Measurements from ENCODE around the gene MRPL40.

The MRPL40 gene

DNA sequence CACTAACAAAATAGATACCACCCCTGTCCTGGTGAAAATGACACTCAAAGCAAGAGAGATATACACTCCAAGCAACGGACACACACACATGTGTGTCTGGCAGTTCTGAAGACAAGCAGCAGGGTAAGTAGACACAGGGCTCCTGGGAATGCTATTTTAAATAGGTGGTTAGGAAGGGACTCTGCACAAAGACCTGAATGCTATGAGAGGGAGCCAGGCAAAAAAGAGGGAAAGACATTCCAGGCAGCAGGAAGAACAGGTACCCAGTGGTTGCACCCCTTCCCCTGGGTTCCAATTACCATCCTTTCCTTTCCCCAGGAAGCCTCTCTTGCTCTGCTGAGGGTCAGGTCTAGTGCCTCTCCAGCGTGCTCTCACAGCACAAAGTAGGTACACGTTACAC is 43.7 kb downstream of the MRPL40 start:
- Histone ChIP-seq H2AFZ (ENCODE audit: low read depth, low read length) (no peak overlapping the region), H3K27me3 (ENCODE audit: control insufficient read depth in 1 of 2, insufficient read depth in 1 of 2, low read length in 2 of 2) (no peaks in the 10 kb centered on the region), H3K36me3 (ENCODE audit: control insufficient read depth in 1 of 2, insufficient read depth in 2 of 2, low read depth in 1 of 2, low read length in 2 of 2) (peaks cover 35 to 47% of the 10 kb centered on the region in 2 experiments), H3K4me3 (ENCODE audit: insufficient read depth in 1 of 2, low read depth in 1 of 2, low read length in 2 of 2) (no peak overlapping the region), H3K14ac (ENCODE audit: low read length in 2 of 2) (no peak overlapping the region), H2BK12ac (ENCODE audit: low read length in 2 of 2) (no peak overlapping the region), H3K79me1 (replicated peaks; ENCODE audit: low read length, poor library complexity, severe bottlenecking) (peaks cover 33% of the 10 kb centered on the region), H3K4me1 (ENCODE audit: control insufficient read depth, insufficient read depth, low read depth, low read length) (peaks cover 4% of the 10 kb centered on the region), H2BK15ac (ENCODE audit: low read depth, poor library complexity, severe bottlenecking) (no peak overlapping the region), H3K9me3 (ENCODE audit: control insufficient read depth, low read length) (no peaks in the 10 kb centered on the region), H3K27ac (ENCODE audit: low read length, poor library complexity, severe bottlenecking) (no peak overlapping the region), H3K4ac (ENCODE audit: low read depth in 1 of 2, low read length in 2 of 2) (no peak overlapping the region), H3K23ac (ENCODE audit: low read length in 2 of 2) (peak overlapping the region; percentile 16 to 97), H4K8ac (ENCODE audit: low read length) (no peak overlapping the region), H3K4me2 (ENCODE audit: low read length, poor library complexity, severe bottlenecking) (no peak overlapping the region), H3K9ac (ENCODE audit: low read length) (peak overlapping the region; percentile 13), H2BK5ac (ENCODE audit: low read depth, low read length, poor library complexity, severe bottlenecking) (no peak overlapping the region), H2AK5ac (ENCODE audit: low read length, severe bottlenecking) (no peak overlapping the region), H2BK120ac (ENCODE audit: low read depth, low read length) (no peak overlapping the region), H3K18ac (ENCODE audit: low read depth in 1 of 2, low read length in 2 of 2) (no peak overlapping the region), H4K91ac (ENCODE audit: low read length) (no peak overlapping the region)
- WGBS: 100% methylated on average over 2 of the region's 3 CpGs
- DNase-seq: no peak

DNA sequence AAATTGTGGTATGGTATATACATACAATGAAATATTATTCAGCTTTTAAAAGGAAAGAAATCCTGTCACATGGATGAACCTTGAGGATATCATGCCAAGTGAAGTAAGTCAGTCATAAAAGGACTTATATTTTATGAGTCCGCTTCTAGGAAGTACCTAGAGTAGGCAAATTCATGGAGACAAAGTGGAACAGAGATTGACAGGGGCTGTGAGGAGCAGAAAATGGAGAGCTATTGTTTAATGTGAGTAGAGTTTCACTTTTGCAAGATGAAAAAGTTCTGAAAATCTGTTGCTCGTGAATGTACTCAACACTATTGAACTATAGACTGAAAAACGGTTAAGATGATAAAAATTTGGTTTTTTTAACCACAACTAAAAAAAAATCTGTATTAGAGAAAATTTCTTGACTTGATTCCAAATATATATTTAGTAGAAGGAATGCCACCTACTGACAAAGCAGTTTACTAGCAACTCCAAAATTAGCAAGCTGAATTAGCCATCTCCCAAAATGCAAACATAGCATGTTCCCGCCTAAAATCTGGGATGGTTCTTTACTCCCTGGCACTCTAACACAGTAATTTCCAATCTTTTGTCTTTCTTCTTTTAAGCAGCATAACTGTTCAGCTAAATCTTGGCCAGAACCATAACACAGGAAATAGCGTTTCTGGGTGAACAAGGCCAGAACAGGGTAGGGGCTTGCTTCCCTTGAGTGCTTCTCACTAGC is 45.1 kb downstream of the MRPL40 start:
- no peak overlapping the region for H2BK120ac ChIP-seq (ENCODE audit: low read depth, low read length)
- H3K27me3 ChIP-seq (ENCODE audit: control insufficient read depth in 1 of 2, insufficient read depth in 1 of 2, low read length in 2 of 2): no peaks in the 10 kb centered on the region
- no peak overlapping the region for H2BK15ac ChIP-seq (ENCODE audit: low read depth, poor library complexity, severe bottlenecking)
- no peak overlapping the region for H3K27ac ChIP-seq (ENCODE audit: low read length, poor library complexity, severe bottlenecking)
- DNase-seq: no peak
- no peak overlapping the region for H2AFZ ChIP-seq (ENCODE audit: low read depth, low read length)
- peak overlapping the region; percentile 61 for H3K4me2 ChIP-seq (ENCODE audit: low read length, poor library complexity, severe bottlenecking)
- H3K4me1 ChIP-seq (ENCODE audit: control insufficient read depth, insufficient read depth, low read depth, low read length): peaks cover 4% of the 10 kb centered on the region
- H4K8ac ChIP-seq (ENCODE audit: low read length): no peak overlapping the region
- no peak overlapping the region for H4K91ac ChIP-seq (ENCODE audit: low read length)
- WGBS: 53% methylated on average over 3 of the region's 5 CpGs
- peak overlapping the region; percentile 97 for H3K9ac ChIP-seq (ENCODE audit: low read length)
- H3K9me3 ChIP-seq (ENCODE audit: control insufficient read depth, low read length): no peaks in the 10 kb centered on the region
- H3K36me3 ChIP-seq (ENCODE audit: control insufficient read depth in 1 of 2, insufficient read depth in 2 of 2, low read depth in 1 of 2, low read length in 2 of 2): peaks cover 22 to 32% of the 10 kb centered on the region in 2 experiments
- H3K14ac ChIP-seq (ENCODE audit: low read length in 2 of 2): no peak overlapping the region
- H3K4ac ChIP-seq (ENCODE audit: low read depth in 1 of 2, low read length in 2 of 2): no peak overlapping the region
- H2BK5ac ChIP-seq (ENCODE audit: low read depth, low read length, poor library complexity, severe bottlenecking): no peak overlapping the region
- H2AK5ac ChIP-seq (ENCODE audit: low read length, severe bottlenecking): no peak overlapping the region
- peaks cover 22% of the 10 kb centered on the region for H3K79me1 ChIP-seq (replicated peaks; ENCODE audit: low read length, poor library complexity, severe bottlenecking)
- H3K18ac ChIP-seq (ENCODE audit: low read depth in 1 of 2, low read length in 2 of 2): no peak overlapping the region
- no peak overlapping the region for H2BK12ac ChIP-seq (ENCODE audit: low read length in 2 of 2)
- peak overlapping the region in 1 of 2 experiments; percentile 98 for H3K4me3 ChIP-seq (ENCODE audit: insufficient read depth in 1 of 2, low read depth in 1 of 2, low read length in 2 of 2)
- no peak overlapping the region for H3K23ac ChIP-seq (ENCODE audit: low read length in 2 of 2)

DNA sequence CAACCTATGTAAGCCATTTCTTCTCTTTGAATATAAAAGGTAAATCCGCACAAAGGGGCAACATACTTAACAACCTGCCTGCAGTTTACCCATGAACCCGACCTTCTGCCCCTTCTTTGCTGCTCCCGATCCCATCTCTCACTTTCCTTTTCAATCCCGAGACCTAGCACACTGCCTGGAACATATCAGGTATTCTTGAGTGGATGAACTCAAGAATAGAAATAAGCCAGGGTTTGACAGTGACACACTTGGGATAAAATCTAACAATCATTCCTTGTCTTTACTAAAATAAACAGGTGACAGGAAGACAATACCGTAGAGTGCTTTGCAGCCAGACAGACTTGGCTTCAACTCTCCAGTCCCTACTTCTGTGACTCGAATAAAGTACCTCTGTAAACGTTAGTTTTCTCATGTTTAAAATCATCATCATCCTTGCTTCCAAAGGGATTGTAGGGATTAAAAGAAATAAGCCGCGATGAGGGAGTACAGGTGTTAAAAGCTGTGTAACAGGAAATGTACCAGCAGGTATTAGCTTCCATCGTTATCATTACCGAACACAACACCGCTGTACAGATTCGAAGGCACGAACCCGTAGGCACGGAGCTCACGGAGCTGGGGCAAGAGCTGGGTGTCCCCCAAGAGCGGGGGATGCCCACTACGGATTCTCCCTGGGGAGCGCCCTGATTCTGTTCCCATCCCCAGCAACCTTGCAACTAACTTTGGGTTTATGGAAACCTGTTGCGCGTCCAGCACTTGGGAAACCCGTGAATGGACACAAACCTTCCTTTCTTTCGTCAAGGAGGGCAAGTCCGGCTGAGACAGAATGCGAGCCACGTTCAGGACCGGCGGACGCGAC is 45.9 kb downstream of the MRPL40 start:
- H3K79me1 ChIP-seq (replicated peaks; ENCODE audit: low read length, poor library complexity, severe bottlenecking): peaks cover 15% of the 10 kb centered on the region
- DNase-seq: peak; percentile 25
- WGBS: 2% methylated on average over 28 of the region's 31 CpGs

DNA sequence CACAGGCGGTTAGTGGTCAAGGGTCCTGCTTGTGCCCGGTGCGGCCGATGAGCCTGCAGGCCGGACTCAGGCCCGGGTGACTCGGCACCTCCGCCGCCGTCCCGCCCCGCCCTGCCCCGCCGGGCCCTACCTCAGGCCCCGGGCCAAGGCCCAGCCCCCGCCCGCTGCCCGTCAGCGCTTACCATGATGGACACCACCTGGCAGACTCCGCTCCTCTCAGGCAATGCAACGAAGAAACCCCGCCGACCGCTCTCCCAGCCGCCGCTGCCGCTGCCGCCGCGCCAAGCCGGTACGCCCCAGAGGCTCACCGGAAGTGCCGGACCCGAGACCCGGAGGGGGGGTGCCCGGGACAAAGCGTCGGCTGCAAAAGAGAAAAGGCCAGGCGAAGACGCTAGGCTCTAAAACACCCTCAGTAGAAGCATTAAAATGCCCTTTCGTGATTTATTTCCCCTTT is 46.6 kb downstream of the MRPL40 start, which contains the start of gene UFD1:
Gene UFD1 (minus strand): TSS at position 293 of the 454 bp plus-strand sequence. CDS start 108 bp downstream, at position 185.
- peak within 1 kb of the TSS; percentile 97 for H3K9ac ChIP-seq (ENCODE audit: low read length)
- H2BK120ac ChIP-seq (ENCODE audit: low read depth, low read length): peak within 1 kb of the TSS; percentile 86
- H3K79me1 ChIP-seq (replicated peaks; ENCODE audit: low read length, poor library complexity, severe bottlenecking): peaks cover 9% of the 10 kb centered on the region
- DNase-seq: peak; percentile 93
- H3K4me1 ChIP-seq (ENCODE audit: control insufficient read depth, insufficient read depth, low read depth, low read length): peaks cover 4% of the 10 kb centered on the region
- no peak within 1 kb of the TSS for H2BK12ac ChIP-seq (ENCODE audit: low read length in 2 of 2)
- H2AFZ ChIP-seq (ENCODE audit: low read depth, low read length): peak within 1 kb of the TSS; percentile 89
- H3K4me3 ChIP-seq (ENCODE audit: insufficient read depth in 1 of 2, low read depth in 1 of 2, low read length in 2 of 2): peak within 1 kb of the TSS; percentile 76 to 98
- H3K4ac ChIP-seq (ENCODE audit: low read depth in 1 of 2, low read length in 2 of 2): peak within 1 kb of the TSS; percentile 5 to 44
- under 1% methylated on average over 24 of the region's 42 CpGs for WGBS
- H4K91ac ChIP-seq (ENCODE audit: low read length): peak within 1 kb of the TSS; percentile 93
- H4K8ac ChIP-seq (ENCODE audit: low read length): peak within 1 kb of the TSS; percentile 98
- peaks cover 9 to 18% of the 10 kb centered on the region in 2 experiments for H3K36me3 ChIP-seq (ENCODE audit: control insufficient read depth in 1 of 2, insufficient read depth in 2 of 2, low read depth in 1 of 2, low read length in 2 of 2)
- peak within 1 kb of the TSS; percentile 89 for H3K4me2 ChIP-seq (ENCODE audit: low read length, poor library complexity, severe bottlenecking)
- peak within 1 kb of the TSS; percentile 99 for H2BK5ac ChIP-seq (ENCODE audit: low read depth, low read length, poor library complexity, severe bottlenecking)
- peak within 1 kb of the TSS; percentile 48 to 99 for H3K18ac ChIP-seq (ENCODE audit: low read depth in 1 of 2, low read length in 2 of 2)
- H3K27me3 ChIP-seq (ENCODE audit: control insufficient read depth in 1 of 2, insufficient read depth in 1 of 2, low read length in 2 of 2): no peaks in the 10 kb centered on the region
- peak within 1 kb of the TSS in 1 of 2 experiments; percentile 66 for H3K14ac ChIP-seq (ENCODE audit: low read length in 2 of 2)
- H3K27ac ChIP-seq (ENCODE audit: low read length, poor library complexity, severe bottlenecking): peak within 1 kb of the TSS; percentile 96
- H2AK5ac ChIP-seq (ENCODE audit: low read length, severe bottlenecking): no peak within 1 kb of the TSS
- no peak within 1 kb of the TSS for H3K23ac ChIP-seq (ENCODE audit: low read length in 2 of 2)
- H3K9me3 ChIP-seq (ENCODE audit: control insufficient read depth, low read length): no peaks in the 10 kb centered on the region
- peak within 1 kb of the TSS; percentile 78 for H2BK15ac ChIP-seq (ENCODE audit: low read depth, poor library complexity, severe bottlenecking)

More for the DNA sequence above, 45.9 kb downstream of the MRPL40 start:
- Histone ChIP-seq H3K23ac (ENCODE audit: low read length in 2 of 2) (no peak overlapping the region), H3K14ac (ENCODE audit: low read length in 2 of 2) (peak overlapping the region in 1 of 2 experiments; percentile 63), H3K27me3 (ENCODE audit: control insufficient read depth in 1 of 2, insufficient read depth in 1 of 2, low read length in 2 of 2) (no peaks in the 10 kb centered on the region), H2BK15ac (ENCODE audit: low read depth, poor library complexity, severe bottlenecking) (peak overlapping the region; percentile 78), H3K4me3 (ENCODE audit: insufficient read depth in 1 of 2, low read depth in 1 of 2, low read length in 2 of 2) (peak overlapping the region; percentile 76 to 98), H2AK5ac (ENCODE audit: low read length, severe bottlenecking) (no peak overlapping the region), H3K36me3 (ENCODE audit: control insufficient read depth in 1 of 2, insufficient read depth in 2 of 2, low read depth in 1 of 2, low read length in 2 of 2) (peaks cover 16 to 24% of the 10 kb centered on the region in 2 experiments), H2AFZ (ENCODE audit: low read depth, low read length) (peak overlapping the region; percentile 86), H3K4me2 (ENCODE audit: low read length, poor library complexity, severe bottlenecking) (peak overlapping the region; percentile 61), H2BK120ac (ENCODE audit: low read depth, low read length) (peak overlapping the region; percentile 76), H3K9ac (ENCODE audit: low read length) (peak overlapping the region; percentile 97), H3K4me1 (ENCODE audit: control insufficient read depth, insufficient read depth, low read depth, low read length) (peaks cover 4% of the 10 kb centered on the region), H4K8ac (ENCODE audit: low read length) (no peak overlapping the region), H4K91ac (ENCODE audit: low read length) (no peak overlapping the region), H2BK12ac (ENCODE audit: low read length in 2 of 2) (no peak overlapping the region), H3K9me3 (ENCODE audit: control insufficient read depth, low read length) (no peaks in the 10 kb centered on the region), H2BK5ac (ENCODE audit: low read depth, low read length, poor library complexity, severe bottlenecking) (no peak overlapping the region), H3K4ac (ENCODE audit: low read depth in 1 of 2, low read length in 2 of 2) (peak overlapping the region in 1 of 2 experiments; percentile 5), H3K27ac (ENCODE audit: low read length, poor library complexity, severe bottlenecking) (peak overlapping the region; percentile 11), H3K18ac (ENCODE audit: low read depth in 1 of 2, low read length in 2 of 2) (peak overlapping the region in 1 of 2 experiments; percentile 44)
